Sciatic nerve (tissue), 2 donors: ENCODE measurements around the gene ERO1B. TPM values are rescaled to one million over a fixed set of nuclear protein-coding genes. Genes with fewer than 3 reads are reported as not detected.
"Not testable (repeated sequence)": the region's sequence is repeated elsewhere in the genome, so short reads cannot be mapped to it uniquely, and the experiment has no call there.

Source experiments
- ATAC-seq: fragments of 200-7000 bp; cut with Tn5 transposase; one replicate; pipeline ENCODE4 v1.9.1; 2020; ENCODE audit warnings: mild to moderate bottlenecking, moderate library complexity
- DNase-seq: peaks from one replicate; pipeline ENCODE4 v3.0.0-alpha.2; 2020; ENCODE audit warnings: low spot score
- intact Hi-C: fragments of 100-400 bp; cut with DNase I; formaldehyde crosslinking; loops from one replicate; pipeline ENCODE4 v1.14.2; 2022
- total RNA-seq: library from RNA; stranded (reverse); fragmentation: NEBNext Ultra II Directional; extraction: Animal tissue kit (Norgen Biotek cat#: 25700); gene quantifications from one replicate; pipeline ENCODE4 v1.2.1, GENCODE V29; 2021
- donor health status: DM: no; HTN: no; CAD: no.
- donor health status: DM: no; HTN: no; CAD: no.

ERO1B gene
- total RNA-seq, 1 donor from 2014 or later: 10.6 TPM

GRCh38 chr1:236207569-236207968, 74.2 kb downstream of the ERO1B start:
- ATAC-seq: no peak
- no peak for DNase-seq
- intact Hi-C loops: no loop called here

GRCh38 chr1:236207121-236207520, 74.6 kb downstream of the ERO1B start:
- DNase-seq (no peak), ATAC-seq (no peak)
- intact Hi-C loops: no loop called here

DNA sequence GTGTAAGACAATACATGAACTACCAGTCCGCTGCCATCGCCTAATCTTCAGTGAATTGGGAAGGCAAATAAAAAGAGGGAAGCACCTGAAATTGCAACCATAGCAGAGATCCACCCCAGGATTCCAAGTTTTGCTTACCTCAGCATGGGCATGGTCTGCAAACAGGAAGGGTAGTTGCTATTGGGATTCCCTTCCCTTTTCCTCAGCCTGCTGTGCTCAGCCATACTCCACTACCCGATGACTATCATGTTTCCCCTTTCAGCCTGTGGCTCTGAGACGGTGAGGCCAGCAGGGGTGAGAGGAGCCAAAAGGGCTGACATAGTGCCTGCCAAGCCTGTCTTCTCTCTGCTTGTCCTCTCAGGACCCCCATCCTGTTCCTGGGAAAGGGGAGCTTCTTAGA, 75.2 kb downstream of the ERO1B start:
- no peak for DNase-seq
- intact Hi-C loops: no loop called here
- ATAC-seq: peak; percentile 84

DNA sequence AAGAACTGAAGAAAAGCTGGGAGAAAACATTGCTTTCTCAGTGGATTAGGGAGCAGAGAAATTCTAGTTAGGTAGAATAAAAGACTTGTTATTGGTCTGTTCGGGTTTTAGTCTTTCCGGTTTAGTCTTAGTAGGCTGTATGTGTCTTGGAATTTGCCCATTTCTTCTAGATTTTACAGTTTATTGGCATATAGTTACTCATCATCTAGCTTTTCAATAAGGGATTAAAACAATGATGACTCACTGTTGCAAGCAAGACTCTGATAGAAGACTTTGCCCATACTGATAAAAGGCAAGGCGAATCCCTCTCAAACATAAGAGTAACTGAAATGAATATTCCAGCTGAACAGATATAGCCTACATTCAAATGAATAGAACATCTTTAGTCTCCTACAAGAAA, 77.1 kb downstream of the ERO1B start:
- DNase-seq (no peak), ATAC-seq (no peak)
- intact Hi-C loops: no loop called here

GRCh38 chr1:236204039-236204438, 77.7 kb downstream of the ERO1B start:
- no peak for ATAC-seq
- DNase-seq: no peak
- intact Hi-C loops: no loop called here

DNA sequence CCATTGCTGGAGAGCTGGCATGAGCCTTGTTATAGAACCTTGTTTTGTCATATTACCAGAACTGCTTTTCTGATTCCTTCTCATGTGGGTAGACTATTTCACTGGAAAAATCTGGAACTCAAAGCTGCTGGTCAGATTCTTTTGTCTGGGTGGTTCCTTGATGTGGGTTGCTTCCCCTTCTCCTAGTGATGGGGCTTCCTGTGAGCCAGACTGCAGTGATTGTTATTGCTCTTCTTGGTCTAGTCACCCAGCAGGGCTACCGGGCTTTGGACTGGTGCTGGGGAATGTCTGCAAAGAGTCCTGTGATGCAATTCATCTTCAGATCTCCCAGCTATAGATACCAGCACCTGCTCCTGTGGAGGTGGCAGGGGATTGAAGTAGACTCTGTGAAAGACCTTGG, 80.0 kb downstream of the ERO1B start:
- DNase-seq (no peak), ATAC-seq (no peak)
- intact Hi-C loops: no loop called here

DNA sequence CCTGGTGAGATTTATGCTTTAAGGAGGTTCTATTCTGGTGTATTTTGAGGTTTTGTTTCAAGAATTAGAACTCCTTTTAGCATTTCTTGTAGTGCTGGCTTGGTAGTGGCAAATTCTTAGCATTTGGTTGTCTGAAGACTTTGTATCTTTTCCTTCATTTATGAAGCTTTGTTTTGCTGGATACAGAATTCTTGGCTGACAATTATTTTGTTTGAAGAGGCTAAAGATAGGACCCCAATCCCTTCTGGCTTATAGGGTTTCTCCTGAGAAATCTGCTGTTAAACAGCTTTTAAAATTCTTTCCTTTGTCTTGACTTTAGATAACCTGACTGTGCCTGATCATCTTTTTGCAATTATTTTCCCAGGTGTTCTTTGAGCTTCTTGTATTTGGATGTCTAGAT, 80.8 kb downstream of the ERO1B start:
- ATAC-seq: no peak
- intact Hi-C loops: no loop called here
- no peak for DNase-seq

DNA sequence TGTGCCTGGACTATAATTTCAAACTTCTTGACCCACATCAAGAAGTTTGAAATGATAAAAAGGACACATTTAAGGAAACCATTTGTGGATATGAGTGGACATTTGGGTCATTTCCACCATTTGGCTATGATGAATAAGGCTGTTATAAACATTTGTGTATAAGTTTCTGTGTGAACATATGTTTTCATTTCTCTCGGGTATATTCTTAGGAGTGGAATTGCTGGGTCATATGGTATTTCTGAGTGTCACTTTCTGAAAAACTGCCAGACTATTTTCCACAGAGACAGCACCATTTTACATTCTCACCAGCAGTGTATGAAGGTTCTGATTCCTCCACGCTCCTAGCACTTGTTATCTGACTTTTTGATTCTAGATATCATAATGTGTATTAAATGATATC, 88.6 kb downstream of the ERO1B start:
- intact Hi-C loops: no loop called here
- ATAC-seq (no peak), DNase-seq (no peak)

DNA sequence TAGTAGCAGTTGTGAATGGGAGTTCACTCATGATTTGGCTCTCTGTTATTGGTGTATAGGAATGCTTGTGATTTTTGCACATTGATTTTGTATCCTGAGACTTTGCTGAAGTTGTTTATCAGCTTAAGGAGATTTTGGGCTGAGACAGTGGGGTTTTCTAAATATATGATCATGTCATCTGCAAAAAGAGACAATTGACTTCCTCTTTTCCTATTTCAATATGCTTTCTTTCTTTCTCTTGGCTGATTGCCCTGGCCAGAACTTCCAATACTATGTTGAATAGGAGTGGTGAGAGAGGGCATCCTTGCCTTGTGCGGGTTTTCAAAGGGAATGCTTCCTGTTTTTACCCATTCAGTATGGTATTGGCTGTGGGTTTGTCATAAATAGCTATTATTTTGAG, 93.7 kb downstream of the ERO1B start:
- intact Hi-C loops, DNase-seq, ATAC-seq: not testable (repeated sequence)

DNA sequence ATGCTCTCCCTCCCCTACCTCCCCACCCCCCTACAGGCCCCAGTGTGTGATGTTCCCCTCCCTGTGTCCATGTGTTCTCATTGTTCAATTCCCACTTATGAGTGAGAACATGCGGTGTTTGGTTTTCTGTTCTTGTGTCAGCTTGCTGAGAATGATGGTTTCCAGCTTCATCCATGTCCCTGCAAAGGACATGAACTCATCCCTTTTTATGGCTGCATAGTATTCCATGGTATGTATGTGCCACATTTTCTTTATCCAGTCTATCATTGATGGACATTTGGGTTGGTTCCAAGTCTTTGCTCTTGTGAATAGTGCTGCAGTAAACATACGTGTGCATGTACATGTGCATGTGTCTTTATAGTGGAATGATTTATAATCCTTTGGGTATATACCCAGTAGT, 95.3 kb downstream of the ERO1B start:
- DNase-seq, intact Hi-C loops, ATAC-seq: not testable (repeated sequence)

- ATAC-seq (no peak), DNase-seq (no peak)
- intact Hi-C loops: no loop called here
These were observed 96.1 kb downstream of the ERO1B start for GRCh38 chr1:236185687-236186086.

GRCh38 chr1:236181059-236181458, 100.7 kb downstream of the ERO1B start:
- DNase-seq (no peak), ATAC-seq (no peak)
- intact Hi-C loops: no loop called here

DNA sequence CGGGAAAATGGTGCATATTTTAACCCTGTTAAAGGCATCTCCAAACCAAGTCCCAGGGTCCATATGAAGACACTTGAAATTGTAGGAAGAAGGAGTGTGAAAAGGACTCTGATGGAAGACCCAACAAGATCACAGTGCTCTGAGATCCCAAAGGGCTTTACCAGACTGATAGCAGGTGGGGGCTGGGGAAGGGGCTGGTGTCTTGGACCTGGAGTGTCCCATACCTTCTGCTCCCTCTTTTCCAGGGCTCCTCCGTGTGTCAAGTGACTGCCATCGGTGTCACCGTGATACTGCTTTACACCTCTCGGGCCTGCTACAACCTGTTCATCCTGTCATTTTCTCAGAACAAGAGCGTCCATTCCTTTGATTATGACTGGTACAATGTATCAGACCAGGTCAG, 102.1 kb downstream of the ERO1B start:
- intact Hi-C loops: no loop called here
- DNase-seq (no peak), ATAC-seq (no peak)

- intact Hi-C loops: no loop called here
- DNase-seq: no peak
- ATAC-seq: peak; percentile 59
These were observed 105.1 kb downstream of the ERO1B start for GRCh38 chr1:236176337-236177336.

- DNase-seq (no peak), ATAC-seq (no peak)
- intact Hi-C loops: no loop called here
These were observed 106.0 kb downstream of the ERO1B start for GRCh38 chr1:236175642-236176336.

DNA sequence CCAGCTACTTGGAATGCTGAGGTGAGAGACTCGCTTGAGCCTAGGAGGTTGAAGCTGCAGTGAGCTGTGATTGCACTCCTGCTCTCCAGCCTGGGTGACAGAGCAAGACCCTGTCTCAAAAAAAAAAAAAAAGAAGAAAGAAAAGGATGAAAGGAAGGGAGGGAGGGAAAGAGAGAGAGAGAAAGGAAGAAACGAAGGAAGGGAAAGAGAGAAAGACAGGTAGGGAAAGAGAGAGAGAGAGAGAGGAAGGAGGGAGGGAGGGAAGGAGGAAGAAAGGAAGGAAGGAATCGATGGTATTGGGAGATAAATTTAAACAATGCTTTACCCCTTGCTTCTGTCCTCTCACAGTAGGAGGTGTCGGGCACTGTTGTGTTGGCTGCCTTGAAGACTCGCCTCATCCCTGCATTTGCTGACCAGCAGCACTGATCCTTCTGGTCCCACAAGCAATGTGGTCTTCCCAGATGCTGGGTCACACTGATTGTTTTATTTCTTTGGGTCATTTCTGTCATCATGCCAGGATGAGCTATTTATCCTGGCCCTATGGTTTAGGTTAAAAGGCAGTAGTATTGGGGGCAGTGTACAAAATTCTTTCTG, 108.5 kb downstream of the ERO1B start:
- ATAC-seq (no peak), DNase-seq (no peak)
- intact Hi-C loops: no loop called here

DNA sequence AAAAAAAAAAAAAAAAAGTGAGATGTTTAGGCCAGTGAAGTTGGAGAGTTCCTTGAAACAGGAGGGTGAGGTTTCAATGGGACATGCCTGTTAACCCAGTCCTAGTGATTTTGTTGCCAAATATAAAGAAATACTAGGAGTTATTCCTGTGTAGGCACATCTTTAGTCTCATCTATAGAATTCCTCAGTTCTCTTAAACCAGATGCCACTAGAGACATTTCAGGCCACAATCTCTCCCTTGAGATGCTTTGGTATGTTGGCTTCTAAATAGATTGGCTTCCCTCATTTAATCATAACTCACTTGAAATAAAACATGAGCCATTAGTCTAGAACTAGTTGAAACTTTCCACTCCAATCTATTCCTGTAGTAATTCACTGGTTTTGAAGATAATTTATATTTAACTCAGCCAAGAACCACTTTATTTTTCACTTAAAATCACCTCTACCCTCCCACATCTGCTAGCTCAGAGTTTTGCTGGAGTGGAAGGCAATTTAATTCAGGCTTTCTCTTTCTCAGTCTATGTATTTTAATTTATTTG, 109.6 kb downstream of the ERO1B start:
- DNase-seq: no peak
- intact Hi-C loops: no loop called here
- ATAC-seq: no peak

DNA sequence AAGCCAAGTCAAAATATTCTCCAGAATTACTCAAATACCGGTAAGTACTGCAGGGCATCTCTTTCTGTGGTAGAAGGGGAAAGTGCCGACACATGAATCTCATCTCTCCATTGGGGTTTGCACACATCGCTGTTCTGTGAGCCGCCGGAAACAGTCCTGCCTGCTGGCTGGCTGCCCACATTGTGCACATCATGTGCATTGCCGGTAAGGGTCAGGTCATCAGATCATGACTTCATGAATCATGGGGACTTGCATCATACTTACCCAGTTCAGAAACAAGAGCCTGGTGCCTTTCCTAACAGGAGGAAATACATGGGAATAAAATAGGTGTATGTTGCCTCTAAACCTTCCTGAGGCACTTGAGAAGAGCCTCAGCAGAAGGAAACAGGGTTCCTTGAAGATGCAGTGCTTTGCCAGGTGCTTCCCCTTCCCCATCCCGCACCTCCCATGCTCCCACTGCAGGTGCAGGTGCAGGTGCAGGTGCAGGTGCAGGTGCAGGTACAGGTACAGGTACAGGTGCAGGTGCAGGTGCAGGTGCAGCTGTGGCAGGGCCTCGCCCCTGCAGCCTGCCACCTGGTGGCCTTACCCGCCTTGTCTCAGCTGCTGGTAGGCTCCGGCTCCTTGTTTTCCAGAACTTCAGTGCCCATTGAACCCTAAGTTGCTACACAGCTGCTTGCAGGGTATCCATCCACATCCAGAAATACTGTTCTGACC, 112.9 kb downstream of the ERO1B start:
- DNase-seq: no peak
- peak; percentile 35 for ATAC-seq
- intact Hi-C loops: no loop called here

DNA sequence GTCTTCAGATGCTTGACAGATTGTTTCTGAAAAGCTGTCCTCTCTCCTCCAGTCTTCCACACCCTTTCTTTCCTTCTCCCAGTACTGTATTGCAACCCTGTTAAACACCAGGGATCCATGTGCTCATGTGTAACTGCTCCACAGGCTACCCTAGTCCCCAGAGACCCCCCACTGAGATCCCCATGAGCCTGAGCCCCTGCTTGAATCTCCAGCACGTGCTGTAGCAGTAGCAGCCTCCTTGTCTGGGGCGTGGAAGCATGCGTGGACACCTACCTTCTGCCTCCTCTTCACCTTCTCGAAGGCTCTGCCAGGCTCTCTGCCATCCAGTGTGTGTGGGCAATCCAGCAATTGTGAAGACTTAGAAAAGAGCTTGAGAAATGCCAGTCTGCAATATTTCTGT, 114.2 kb downstream of the ERO1B start:
- intact Hi-C loops: no loop called here
- peak; percentile 46 for DNase-seq

More for the DNA sequence above, 114.2 kb downstream of the ERO1B start:
- ATAC-seq: no peak
